Trophoblast cell (in vitro differentiated cells and primary cell): ENCODE results near the gene FAM221B.
A peak's percentile ranks its signal among the peaks of the same experiment; 100 is the strongest.

Experiments
- DNase-seq, 2 donors: peaks; one replicate each; pipeline ENCODE4 v3.0.0-alpha.2; 2016
- H2AFZ ChIP-seq: 2 replicates; pipeline ENCODE4 v1.6.1; 2013; ENCODE audit warnings: low read length, moderate library complexity, mild to moderate bottlenecking; ENCODE audit not compliant: insufficient read depth, poor library complexity
- H2AK5ac ChIP-seq: 2 replicates; pipeline ENCODE4 v1.6.1; 2013; ENCODE audit warnings: mild to moderate bottlenecking, low read length
- H2BK120ac ChIP-seq: 2 replicates; pipeline ENCODE4 v1.6.1; 2013; ENCODE audit warnings: low read length, mild to moderate bottlenecking, moderate library complexity; ENCODE audit not compliant: insufficient read depth, poor library complexity
- H2BK12ac ChIP-seq: 2 replicates; pipeline ENCODE4 v1.6.1; 2013; ENCODE audit warnings: mild to moderate bottlenecking, low read length, moderate library complexity
- H2BK5ac ChIP-seq: 2 replicates; pipeline ENCODE4 v1.6.1; 2013; ENCODE audit warnings: low read length, low read depth, moderate library complexity, mild to moderate bottlenecking; ENCODE audit not compliant: poor library complexity
- H3K14ac ChIP-seq: 2 replicates; pipeline ENCODE4 v1.6.1; 2013; ENCODE audit warnings: mild to moderate bottlenecking, low read length
- H3K18ac ChIP-seq: 2 replicates; pipeline ENCODE4 v1.6.1; 2013; ENCODE audit warnings: mild to moderate bottlenecking, low read length
- H3K23ac ChIP-seq: 2 replicates; pipeline ENCODE4 v1.6.1; 2013; ENCODE audit warnings: low read length
- H3K27ac ChIP-seq: 2 replicates; pipeline ENCODE4 v1.5.1; 2013; ENCODE audit warnings: low read depth, mild to moderate bottlenecking, inconsistent platforms, low read length, moderate library complexity
- H3K27me3 ChIP-seq: 2 replicates; pipeline ENCODE4 v1.6.1; 2013; ENCODE audit warnings: inconsistent platforms, mild to moderate bottlenecking, low read length, moderate library complexity; ENCODE audit not compliant: insufficient read depth
- H3K36me3 ChIP-seq, 2 experiments: 1 replicate in 1 of 2; 2 replicates in 1 of 2; pipeline ENCODE4 v1.6.1; 2013; ENCODE audit warnings: low read length in 2 of 2, mild to moderate bottlenecking in 2 of 2, moderate library complexity in 1 of 2; ENCODE audit not compliant: insufficient read depth in 2 of 2, control insufficient read depth in 1 of 2
- H3K4ac ChIP-seq: 2 replicates; pipeline ENCODE4 v1.6.1; 2013; ENCODE audit warnings: low read depth, mild to moderate bottlenecking, low read length, moderate library complexity
- H3K4me1 ChIP-seq, 2 experiments: 1 replicate in 1 of 2; 2 replicates in 1 of 2; pipeline ENCODE4 v1.6.1; 2013; ENCODE audit warnings: low read length in 2 of 2, mild to moderate bottlenecking in 2 of 2, moderate library complexity in 1 of 2; ENCODE audit not compliant: insufficient read depth in 2 of 2, control insufficient read depth in 1 of 2
- H3K4me2 ChIP-seq: 2 replicates; pipeline ENCODE4 v1.6.1; 2013; ENCODE audit warnings: inconsistent platforms, mild to moderate bottlenecking, low read length, moderate library complexity
- H3K4me3 ChIP-seq: 2 replicates; pipeline ENCODE4 v1.5.1; 2013; ENCODE audit warnings: mild to moderate bottlenecking, low read depth, low read length, inconsistent platforms
- H3K79me1 ChIP-seq: one replicate; pipeline ENCODE4 v1.6.1; 2013; ENCODE audit warnings: low read length
- H3K79me2 ChIP-seq: 2 replicates; pipeline ENCODE4 v1.6.1; 2013; ENCODE audit warnings: low read length, mild to moderate bottlenecking; ENCODE audit not compliant: control insufficient read depth, insufficient read depth, poor library complexity
- H3K9ac ChIP-seq: 2 replicates; pipeline ENCODE4 v1.6.1; 2013; ENCODE audit warnings: mild to moderate bottlenecking, low read length
- H3K9me3 ChIP-seq: 2 replicates; pipeline ENCODE4 v1.6.1; 2013; ENCODE audit warnings: low read depth, mild to moderate bottlenecking, control low read depth, inconsistent platforms, low read length; ENCODE audit not compliant: insufficient read depth
- H4K12ac ChIP-seq: 2 replicates; pipeline ENCODE4 v1.6.1; 2013; ENCODE audit warnings: low read depth, mild to moderate bottlenecking, low read length, moderate library complexity
- H4K8ac ChIP-seq: 2 replicates; pipeline ENCODE4 v1.6.1; 2013; ENCODE audit warnings: low read depth, mild to moderate bottlenecking, low read length, moderate library complexity
- H4K91ac ChIP-seq: one replicate; pipeline ENCODE4 v1.6.1; 2013; ENCODE audit warnings: low read depth, mild to moderate bottlenecking, low read length, moderate library complexity
- WGBS: extraction: QIAGEN DNeasy Blood & Tissue Kit; methylation state at CpG from one replicate; pipeline ENCODE4 v1.1.7; 2013; ENCODE audit warnings: missing lambda C conversion rate; ENCODE audit not compliant: insufficient read length, insufficient coverage; ENCODE audit errors: extremely low coverage; 5-methylcytosine and 5-hydroxymethylcytosine counted together

FAM221B gene

DNA sequence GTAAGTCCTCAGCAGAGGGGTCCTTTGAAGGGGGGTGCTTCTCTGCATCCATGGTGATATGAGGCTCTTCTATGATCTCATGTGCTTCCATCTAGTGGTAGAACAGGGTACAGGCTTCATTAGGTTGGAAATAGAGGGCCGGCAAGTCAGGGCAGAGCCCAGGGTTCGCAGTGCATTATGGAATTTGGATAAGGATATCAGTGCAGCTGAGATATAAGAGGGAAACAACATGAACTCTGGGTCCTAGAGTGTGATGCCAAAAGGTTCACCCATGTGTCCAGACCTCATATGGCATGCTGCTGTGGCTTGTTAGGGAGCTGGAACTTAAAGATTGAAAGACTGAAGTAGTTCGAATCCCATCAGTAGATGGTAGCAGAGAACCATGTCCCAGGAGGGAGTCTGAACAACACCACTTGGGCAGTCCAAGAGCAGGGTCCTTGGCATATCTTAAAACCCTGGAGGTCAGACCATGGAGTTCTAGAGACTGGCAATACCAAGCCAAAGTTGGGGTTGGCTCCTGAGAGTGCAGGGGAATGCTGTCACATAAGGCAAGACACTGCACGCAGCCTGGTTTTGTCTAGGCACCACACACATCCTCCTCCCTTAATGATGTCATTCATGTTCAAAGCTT, 2.3 kb downstream of the FAM221B start:
- Histone ChIP-seq H3K23ac (no peak overlapping the region), H3K9me3 (no peaks in the 10 kb centered on the region), H3K4me1 (peaks cover 10 to 11% of the 10 kb centered on the region in 2 experiments), H3K4me3 (no peak overlapping the region), H4K91ac (no peak overlapping the region), H2BK12ac (peak overlapping the region; percentile 19), H3K27ac (no peak overlapping the region), H3K9ac (no peak overlapping the region), H2AK5ac (no peak overlapping the region), H3K36me3 (no peaks in the 10 kb centered on the region), H4K8ac (peak overlapping the region; percentile 31), H2BK120ac (peak overlapping the region; percentile 21), H3K79me2 (peaks cover 3% of the 10 kb centered on the region), H4K12ac (no peak overlapping the region), H3K18ac (no peak overlapping the region), H3K79me1 (peaks cover 4% of the 10 kb centered on the region), H2AFZ (peak overlapping the region; percentile 46), H3K14ac (no peak overlapping the region), H3K27me3 (no peaks in the 10 kb centered on the region), H2BK5ac (no peak overlapping the region), H3K4ac (no peak overlapping the region), H3K4me2 (no peak overlapping the region)
- WGBS, result no CpG with 5 or more reads among the region's 4 CpGs
- DNase-seq, result peak in 1 of 2 donors; percentile 74

GRCh38 chr9:35822926-35823325, 5.6 kb downstream of the FAM221B start:
- no peak overlapping the region for H3K9ac ChIP-seq
- H3K4ac ChIP-seq, result no peak overlapping the region
- H3K4me3 ChIP-seq, result no peak overlapping the region
- no peaks in the 10 kb centered on the region for H3K79me2 ChIP-seq
- no peak for DNase-seq
- no peak overlapping the region for H3K23ac ChIP-seq
- H4K8ac ChIP-seq, result no peak overlapping the region
- no peak overlapping the region for H2AFZ ChIP-seq
- H3K79me1 ChIP-seq, result no peaks in the 10 kb centered on the region
- H4K91ac ChIP-seq, result no peak overlapping the region
- no peak overlapping the region for H3K27ac ChIP-seq
- H3K27me3 ChIP-seq, result no peaks in the 10 kb centered on the region
- H4K12ac ChIP-seq, result no peak overlapping the region
- no peaks in the 10 kb centered on the region for H3K36me3 ChIP-seq
- no peak overlapping the region for H2BK120ac ChIP-seq
- H3K4me2 ChIP-seq, result no peak overlapping the region
- H3K18ac ChIP-seq, result no peak overlapping the region
- H3K4me1 ChIP-seq, result no peaks in the 10 kb centered on the region
- no peak overlapping the region for H2BK5ac ChIP-seq
- H3K9me3 ChIP-seq, result no peaks in the 10 kb centered on the region
- H2AK5ac ChIP-seq, result no peak overlapping the region
- H2BK12ac ChIP-seq, result no peak overlapping the region
- H3K14ac ChIP-seq, result no peak overlapping the region

- Histone ChIP-seq H2AK5ac (no peak overlapping the region), H3K4ac (no peak overlapping the region), H4K8ac (no peak overlapping the region), H2BK12ac (no peak overlapping the region), H3K9ac (no peak overlapping the region), H3K18ac (no peak overlapping the region), H2BK5ac (no peak overlapping the region), H3K14ac (no peak overlapping the region), H3K79me1 (peaks cover 2% of the 10 kb centered on the region), H3K23ac (no peak overlapping the region), H3K79me2 (no peaks in the 10 kb centered on the region), H4K12ac (no peak overlapping the region), H3K27me3 (no peaks in the 10 kb centered on the region), H2BK120ac (no peak overlapping the region), H3K36me3 (no peaks in the 10 kb centered on the region), H3K4me2 (no peak overlapping the region), H4K91ac (no peak overlapping the region), H3K4me3 (no peak overlapping the region), H2AFZ (no peak overlapping the region), H3K9me3 (no peaks in the 10 kb centered on the region), H3K27ac (no peak overlapping the region), H3K4me1 (no peaks in the 10 kb centered on the region)
- no peak for DNase-seq
These were observed 8.5 kb downstream of the FAM221B start for GRCh38 chr9:35820076-35820475.

DNA sequence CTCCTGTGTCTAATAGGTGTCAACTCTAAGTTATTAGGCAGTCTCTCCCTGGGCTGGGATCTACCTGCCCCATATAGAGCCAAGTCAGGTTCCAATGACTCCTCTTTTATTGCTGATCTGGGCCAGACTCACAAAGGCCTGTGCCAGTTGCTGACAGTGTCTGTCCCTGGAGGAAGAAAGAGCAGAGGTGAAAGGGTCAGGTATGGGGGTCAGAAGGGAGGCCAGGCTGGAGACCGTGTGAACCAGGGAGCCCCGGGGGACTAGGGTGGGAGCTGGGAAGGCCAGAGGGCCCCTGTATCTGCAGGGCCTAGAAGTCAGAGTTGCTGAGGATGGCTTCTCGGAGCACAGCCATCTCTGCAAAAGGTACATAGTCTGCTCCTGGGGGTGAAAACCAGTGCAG, 10.2 kb downstream of the FAM221B start:
- Histone ChIP-seq H3K14ac (no peak overlapping the region), H2BK120ac (no peak overlapping the region), H3K18ac (no peak overlapping the region), H2AK5ac (no peak overlapping the region), H3K4me2 (no peak overlapping the region), H3K4me1 (peaks cover 5% of the 10 kb centered on the region in 2 experiments), H2AFZ (no peak overlapping the region), H2BK12ac (no peak overlapping the region), H3K9ac (no peak overlapping the region), H4K12ac (no peak overlapping the region), H3K4ac (no peak overlapping the region), H3K23ac (no peak overlapping the region), H4K8ac (no peak overlapping the region), H3K79me1 (peaks cover 6% of the 10 kb centered on the region), H3K9me3 (no peaks in the 10 kb centered on the region), H3K36me3 (no peaks in the 10 kb centered on the region), H3K27me3 (no peaks in the 10 kb centered on the region), H3K4me3 (no peak overlapping the region), H2BK5ac (no peak overlapping the region), H3K79me2 (peaks cover 3% of the 10 kb centered on the region), H4K91ac (no peak overlapping the region), H3K27ac (no peak overlapping the region)
- WGBS, result no CpG with 5 or more reads among the region's 3 CpGs
- no peak for DNase-seq
